ENCODE data around the gene TMEM147.
A peak's percentile ranks its signal among the peaks of the same experiment; 100 is the strongest.

TMEM147 gene

GRCh38 chr19:35545001-35545854 is at the start of gene TMEM147:
Gene TMEM147, plus strand, starts transcription at chr19:35545626. Its CDS starts 114 bp downstream, at chr19:35545740.
- peak; percentile 76 to 78 for DNase-seq (ENCODE audit: extremely low read depth in 1 of 2, low read depth in 1 of 2)

- DNase-seq (ENCODE audit: extremely low read depth in 1 of 2, low read depth in 1 of 2) = no peak
Measured at GRCh38 chr19:35497406-35497805, 48.0 kb upstream of the TMEM147 start.

- DNase-seq (ENCODE audit: extremely low read depth in 1 of 2, low read depth in 1 of 2) = no peak
Measured at GRCh38 chr19:35498220-35498619, 47.2 kb upstream of the TMEM147 start.

GRCh38 chr19:35498984-35499527 is 46.4 kb upstream of the TMEM147 start:
- DNase-seq (ENCODE audit: extremely low read depth in 1 of 2, low read depth in 1 of 2) = no peak

- DNase-seq (ENCODE audit: extremely low read depth in 1 of 2, low read depth in 1 of 2) = no peak
Measured at GRCh38 chr19:35500611-35501010, 44.8 kb upstream of the TMEM147 start.

- no peak for DNase-seq (ENCODE audit: extremely low read depth in 1 of 2, low read depth in 1 of 2)
Measured at GRCh38 chr19:35501684-35502083, 43.7 kb upstream of the TMEM147 start.

- no peak for DNase-seq (ENCODE audit: extremely low read depth in 1 of 2, low read depth in 1 of 2)
Measured at GRCh38 chr19:35502751-35503150, 42.7 kb upstream of the TMEM147 start.

- no peak for DNase-seq (ENCODE audit: extremely low read depth in 1 of 2, low read depth in 1 of 2)
Measured at GRCh38 chr19:35506011-35506410, 39.4 kb upstream of the TMEM147 start.

GRCh38 chr19:35507561-35507960 is 37.9 kb upstream of the TMEM147 start:
- no peak for DNase-seq (ENCODE audit: extremely low read depth in 1 of 2, low read depth in 1 of 2)

- DNase-seq (ENCODE audit: extremely low read depth in 1 of 2, low read depth in 1 of 2) = no peak
Measured at GRCh38 chr19:35508129-35508528, 37.3 kb upstream of the TMEM147 start.

GRCh38 chr19:35509018-35509652 is 36.3 kb upstream of the TMEM147 start:
- no peak for DNase-seq (ENCODE audit: extremely low read depth in 1 of 2, low read depth in 1 of 2)

GRCh38 chr19:35509861-35510625 is 35.4 kb upstream of the TMEM147 start:
- DNase-seq (ENCODE audit: extremely low read depth in 1 of 2, low read depth in 1 of 2) = peak; percentile 50 to 53

GRCh38 chr19:35510626-35510964 is 34.8 kb upstream of the TMEM147 start:
- no peak for DNase-seq (ENCODE audit: extremely low read depth in 1 of 2, low read depth in 1 of 2)

- no peak for DNase-seq (ENCODE audit: extremely low read depth in 1 of 2, low read depth in 1 of 2)
Measured at GRCh38 chr19:35511337-35511736, 34.1 kb upstream of the TMEM147 start.

- no peak for DNase-seq (ENCODE audit: extremely low read depth in 1 of 2, low read depth in 1 of 2)
Measured at GRCh38 chr19:35512831-35513627, 32.4 kb upstream of the TMEM147 start.

GRCh38 chr19:35513628-35514281 is 31.7 kb upstream of the TMEM147 start, which contains the start of gene DMKN:
Gene DMKN, minus strand, starts transcription at chr19:35513649. Its CDS starts 174 bp downstream, at chr19:35513475.
- no peak for DNase-seq (ENCODE audit: extremely low read depth in 1 of 2, low read depth in 1 of 2)

GRCh38 chr19:35514282-35514809 is 31.1 kb upstream of the TMEM147 start:
- DNase-seq (ENCODE audit: extremely low read depth in 1 of 2, low read depth in 1 of 2) = no peak

GRCh38 chr19:35516310-35516709 is 29.1 kb upstream of the TMEM147 start:
- no peak for DNase-seq (ENCODE audit: extremely low read depth in 1 of 2, low read depth in 1 of 2)

- DNase-seq (ENCODE audit: extremely low read depth in 1 of 2, low read depth in 1 of 2) = no peak
Measured at GRCh38 chr19:35517342-35517741, 28.1 kb upstream of the TMEM147 start.

- DNase-seq (ENCODE audit: extremely low read depth in 1 of 2, low read depth in 1 of 2) = no peak
Measured at GRCh38 chr19:35518313-35518712, 27.1 kb upstream of the TMEM147 start.

Measured in stimulated activated CD8-positive, alpha-beta memory T cell treated with anti-CD3 and anti-CD28 coated beads, Interleukin-7, amount 100 ng/mL, for 48 hours (primary cell).